Measurements from ENCODE around the gene FUT1. TPM values are rescaled to one million over a fixed set of nuclear protein-coding genes. Genes with fewer than 3 reads are reported as not detected.
A peak's percentile ranks its signal among the peaks of the same experiment; 100 is the strongest.

The FUT1 gene
- total RNA-seq, 1 experiment from 2014 or later, result 14.1 TPM

- H3K36me3 ChIP-seq (ENCODE audit: control insufficient read depth in 1 of 2, insufficient read depth in 2 of 2, low read length in 2 of 2), result 0 out of 4 replicates have a peak, but pooled peaks cover 0 to 8% of the 10 kb centered on the region in 2 experiments
- H3K4me3 ChIP-seq (replicated peaks in 1 of 2; ENCODE audit: low read depth in 1 of 2, low read length in 2 of 2), result peak overlapping the region; percentile 7 to 85; a peak in 3 of 4 replicates
- BruUV-seq (replicated peaks), result no TSS peak
- intact Hi-C loops (cut with micrococcal nuclease), result no loop called here
- TF ChIP-seq, protein P1, sequence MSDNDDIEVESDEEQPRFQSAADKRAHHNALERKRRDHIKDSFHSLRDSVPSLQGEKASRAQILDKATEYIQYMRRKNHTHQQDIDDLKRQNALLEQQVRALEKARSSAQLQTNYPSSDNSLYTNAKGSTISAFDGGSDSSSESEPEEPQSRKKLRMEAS (IDR thresholded peaks at IDR 0.05), result no peak
- TF ChIP-seq, protein P2, sequence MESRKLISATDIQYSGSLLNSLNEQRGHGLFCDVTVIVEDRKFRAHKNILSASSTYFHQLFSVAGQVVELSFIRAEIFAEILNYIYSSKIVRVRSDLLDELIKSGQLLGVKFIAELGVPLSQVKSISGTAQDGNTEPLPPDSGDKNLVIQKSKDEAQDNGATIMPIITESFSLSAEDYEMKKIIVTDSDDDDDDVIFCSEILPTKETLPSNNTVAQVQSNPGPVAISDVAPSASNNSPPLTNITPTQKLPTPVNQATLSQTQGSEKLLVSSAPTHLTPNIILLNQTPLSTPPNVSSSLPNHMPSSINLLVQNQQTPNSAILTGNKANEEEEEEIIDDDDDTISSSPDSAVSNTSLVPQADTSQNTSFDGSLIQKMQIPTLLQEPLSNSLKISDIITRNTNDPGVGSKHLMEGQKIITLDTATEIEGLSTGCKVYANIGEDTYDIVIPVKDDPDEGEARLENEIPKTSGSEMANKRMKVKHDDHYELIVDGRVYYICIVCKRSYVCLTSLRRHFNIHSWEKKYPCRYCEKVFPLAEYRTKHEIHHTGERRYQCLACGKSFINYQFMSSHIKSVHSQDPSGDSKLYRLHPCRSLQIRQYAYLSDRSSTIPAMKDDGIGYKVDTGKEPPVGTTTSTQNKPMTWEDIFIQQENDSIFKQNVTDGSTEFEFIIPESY (IDR thresholded peaks at IDR 0.05; ENCODE audit: extremely low read depth, insufficient replicate concordance, low read length), result no peak
- TF ChIP-seq EZH2phosphoT487 (IDR thresholded peaks at IDR 0.05; ENCODE audit: borderline replicate concordance), result no peak
- TF ChIP-seq TCF7L2 (IDR thresholded peaks at IDR 0.05; ENCODE audit: borderline replicate concordance, extremely low read depth, insufficient read depth, insufficient read length), result peak; percentile 16
- TF ChIP-seq POLR2AphosphoS5 (IDR thresholded peaks at IDR 0.05; ENCODE audit: low read depth, low read length), result peak; percentile 54; the same call in 1 of the 2 replicates
- no peak for TF ChIP-seq RAD21 (IDR thresholded peaks at IDR 0.05; ENCODE audit: low read depth)
- H3K9ac ChIP-seq (ENCODE audit: low read length), result peak overlapping the region; percentile 84
- H4K20me1 ChIP-seq (ENCODE audit: insufficient read depth), result no peaks in the 10 kb centered on the region
- ChIA-PET RAD21 (ENCODE audit: low non-redundant PET in 1 of 2, low total read pairs in 2 of 2, uncharacterized antibody in 2 of 2, unreplicated experiment in 2 of 2) (interaction anchor here in 1 of 2 experiments (0.7 kb wide), 1 partner anchor 15 kb away, joined by 5 read pairs; no protein-coding TSS in a partner anchor), POLR2A (interaction anchor here (0.7 to 0.9 kb wide), 2 partner anchors 14 kb away, joined by 3 read pairs; no protein-coding TSS in a partner anchor), CTCF (no interaction called here)
- peak overlapping the region; percentile 100 for H3K4me2 ChIP-seq (ENCODE audit: low read length)
- peaks cover 32 to 55% of the 10 kb centered on the region in 2 experiments for H3K4me1 ChIP-seq (ENCODE audit: control insufficient read depth in 1 of 2, insufficient read depth in 2 of 2, low read length in 2 of 2)
- H2AFZ ChIP-seq (ENCODE audit: low read depth, low read length, poor library complexity, severe bottlenecking), result no peak overlapping the region
- H3K9me2 ChIP-seq (ENCODE audit: insufficient read depth), result no peaks in the 10 kb centered on the region
- DNase-seq (ENCODE audit: low read depth, low spot score) (no peak), ATAC-seq (peak; percentile 57)
- no peaks in the 10 kb centered on the region for H3K27me3 ChIP-seq (ENCODE audit: insufficient read depth, low read length)
- peak overlapping the region; percentile 49 for H3K27ac ChIP-seq (ENCODE audit: low read depth, low read length)
- no peaks in the 10 kb centered on the region for H3K9me3 ChIP-seq (ENCODE audit: control insufficient read depth in 1 of 2, insufficient read depth in 1 of 2, low read depth in 1 of 2, low read length in 2 of 2)
- peaks cover 15% of the 10 kb centered on the region; the same call in 1 of the 2 replicates for H3K79me2 ChIP-seq (ENCODE audit: insufficient read depth, low read length)
These were observed 54.4 kb downstream of the FUT1 start for GRCh38 chr19:48698046-48698445.

Other genes starting within 250 kb of the FUT1 start
- 19.9 TPM for gene LMTK3, start 240.8 kb downstream of the FUT1 start, total RNA-seq (2021; ENCODE audit: unreplicated experiment)
- 4.8 TPM for gene SULT2B1, start 200.5 kb downstream of the FUT1 start, total RNA-seq (2021; ENCODE audit: unreplicated experiment)
- gene SPACA4, start 145.9 kb downstream of the FUT1 start, total RNA-seq (2021; ENCODE audit: unreplicated experiment), result not detected
- 6.8 TPM for gene FAM83E, start 137.6 kb downstream of the FUT1 start, total RNA-seq (2021; ENCODE audit: unreplicated experiment)
- 2,006 TPM for gene RPL18, start 133.5 kb downstream of the FUT1 start, total RNA-seq (2021; ENCODE audit: unreplicated experiment)
- gene SPHK2, start 133.1 kb downstream of the FUT1 start, total RNA-seq (2021; ENCODE audit: unreplicated experiment), result 19.9 TPM
- 45.9 TPM for gene DBP, start 115.3 kb downstream of the FUT1 start, total RNA-seq (2021; ENCODE audit: unreplicated experiment)
- gene CA11, start 106.5 kb downstream of the FUT1 start, total RNA-seq (2021; ENCODE audit: unreplicated experiment), result 29.6 TPM
- gene NTN5, start 79.6 kb downstream of the FUT1 start, total RNA-seq (2021; ENCODE audit: unreplicated experiment), result 3.1 TPM
- 12.5 TPM for gene FUT2, start 56.7 kb downstream of the FUT1 start, total RNA-seq (2021; ENCODE audit: unreplicated experiment)
- 1.3 TPM for gene MAMSTR, start 32.9 kb downstream of the FUT1 start, total RNA-seq (2021; ENCODE audit: unreplicated experiment)
- gene RASIP1, start 12.0 kb downstream of the FUT1 start, total RNA-seq (2021; ENCODE audit: unreplicated experiment), result 1.9 TPM
- 1.7 TPM for gene IZUMO1, start 5.7 kb downstream of the FUT1 start, total RNA-seq (2021; ENCODE audit: unreplicated experiment)
- gene FGF21, start 2.9 kb upstream of the FUT1 start, total RNA-seq (2021; ENCODE audit: unreplicated experiment), result 0.81 TPM
- gene BCAT2, start 58.4 kb upstream of the FUT1 start, total RNA-seq (2021; ENCODE audit: unreplicated experiment), result 66.1 TPM
- gene HSD17B14, start 83.8 kb upstream of the FUT1 start, total RNA-seq (2021; ENCODE audit: unreplicated experiment), result 3.9 TPM
- gene PLEKHA4, start 116.0 kb upstream of the FUT1 start, total RNA-seq (2021; ENCODE audit: unreplicated experiment), result 20.4 TPM
- 50.3 TPM for gene PPP1R15A, start 119.8 kb upstream of the FUT1 start, total RNA-seq (2021; ENCODE audit: unreplicated experiment)
- gene TULP2, start 146.1 kb upstream of the FUT1 start, total RNA-seq (2021; ENCODE audit: unreplicated experiment), result not detected
- 88.8 TPM for gene NUCB1, start 147.7 kb upstream of the FUT1 start, total RNA-seq (2021; ENCODE audit: unreplicated experiment)
- gene DHDH, start 181.1 kb upstream of the FUT1 start, total RNA-seq (2021; ENCODE audit: unreplicated experiment), result 8.6 TPM
- 96.4 TPM for gene BAX, start 202.2 kb upstream of the FUT1 start, total RNA-seq (2021; ENCODE audit: unreplicated experiment)
- 1,885 TPM for gene FTL, start 212.7 kb upstream of the FUT1 start, total RNA-seq (2021; ENCODE audit: unreplicated experiment)
- 50.7 TPM for gene GYS1, start 240.7 kb upstream of the FUT1 start, total RNA-seq (2021; ENCODE audit: unreplicated experiment)
- gene RUVBL2, start 241.2 kb upstream of the FUT1 start, total RNA-seq (2021; ENCODE audit: unreplicated experiment), result 270 TPM

Data from HCT116 (cell line).